Choroid plexus epithelial cell (primary cell): ENCODE data around the gene CCHCR1.
A peak's percentile ranks its signal among the peaks of the same experiment; 100 is the strongest.

Source experiments
- DNase-seq: peaks from one replicate; pipeline ENCODE4 v3.0.0-alpha.2; 2010; ENCODE audit warnings: low read depth
- H3K4me3 ChIP-seq: 2 replicates; pipeline ENCODE4 v1.5.1; 2011; ENCODE audit warnings: low read depth, mild to moderate bottlenecking, control low read depth, low read length, moderate library complexity
- TF ChIP-seq, protein P1 (sequence below): conservative IDR thresholded peaks from 2 replicates; pipeline ENCODE4 v1.5.1; 2011; ENCODE audit warnings: low read depth, mild to moderate bottlenecking, control low read depth, inconsistent platforms, low read length, moderate library complexity

CCHCR1 gene

DNA sequence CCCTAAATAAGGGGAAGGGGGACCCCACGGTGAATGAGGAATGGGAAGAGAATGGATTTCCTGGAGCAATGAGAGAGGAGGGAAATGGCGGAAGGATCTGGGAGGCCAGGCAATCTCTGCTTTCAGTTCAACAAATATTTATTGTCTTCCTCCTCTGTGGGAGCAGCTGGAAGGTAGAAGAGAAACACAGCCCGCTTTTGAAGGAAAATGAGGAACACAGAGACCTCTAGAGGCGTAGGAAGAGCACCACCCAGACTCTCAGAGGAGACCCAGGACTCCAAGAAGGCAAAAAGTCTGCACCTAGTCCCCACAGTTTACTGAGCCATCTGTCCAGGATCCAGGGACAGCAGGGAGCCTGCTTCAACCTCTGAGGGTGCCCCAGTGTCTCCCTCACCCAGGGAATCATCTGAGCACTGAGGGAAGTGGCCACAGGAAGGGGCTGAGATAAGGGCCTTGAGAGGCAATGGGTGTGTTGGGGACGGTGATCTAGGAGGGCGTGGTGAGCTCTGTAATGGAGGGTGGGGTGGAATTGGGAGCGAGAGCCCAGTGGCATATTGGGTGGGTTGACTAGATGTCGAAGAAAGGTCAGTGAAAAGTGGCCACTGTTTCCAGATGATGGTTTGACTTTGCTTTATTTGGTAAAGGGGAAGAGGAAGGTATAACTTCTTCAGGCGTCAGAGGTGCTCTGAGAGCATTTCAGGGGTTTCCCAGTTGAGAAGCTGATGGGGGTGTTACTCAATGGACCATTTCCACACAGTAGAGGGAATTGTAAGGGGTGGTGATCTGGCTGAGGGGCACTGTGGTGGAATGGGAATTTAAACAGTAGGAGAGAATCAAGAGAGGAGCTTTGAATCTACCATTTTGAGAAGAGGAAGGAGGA, 42.4 kb downstream of the CCHCR1 start:
- H3K4me3 ChIP-seq = no peak overlapping the region
- TF ChIP-seq, protein P1, sequence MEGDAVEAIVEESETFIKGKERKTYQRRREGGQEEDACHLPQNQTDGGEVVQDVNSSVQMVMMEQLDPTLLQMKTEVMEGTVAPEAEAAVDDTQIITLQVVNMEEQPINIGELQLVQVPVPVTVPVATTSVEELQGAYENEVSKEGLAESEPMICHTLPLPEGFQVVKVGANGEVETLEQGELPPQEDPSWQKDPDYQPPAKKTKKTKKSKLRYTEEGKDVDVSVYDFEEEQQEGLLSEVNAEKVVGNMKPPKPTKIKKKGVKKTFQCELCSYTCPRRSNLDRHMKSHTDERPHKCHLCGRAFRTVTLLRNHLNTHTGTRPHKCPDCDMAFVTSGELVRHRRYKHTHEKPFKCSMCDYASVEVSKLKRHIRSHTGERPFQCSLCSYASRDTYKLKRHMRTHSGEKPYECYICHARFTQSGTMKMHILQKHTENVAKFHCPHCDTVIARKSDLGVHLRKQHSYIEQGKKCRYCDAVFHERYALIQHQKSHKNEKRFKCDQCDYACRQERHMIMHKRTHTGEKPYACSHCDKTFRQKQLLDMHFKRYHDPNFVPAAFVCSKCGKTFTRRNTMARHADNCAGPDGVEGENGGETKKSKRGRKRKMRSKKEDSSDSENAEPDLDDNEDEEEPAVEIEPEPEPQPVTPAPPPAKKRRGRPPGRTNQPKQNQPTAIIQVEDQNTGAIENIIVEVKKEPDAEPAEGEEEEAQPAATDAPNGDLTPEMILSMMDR = peak; percentile 24
- DNase-seq = peak; percentile 47

DNA sequence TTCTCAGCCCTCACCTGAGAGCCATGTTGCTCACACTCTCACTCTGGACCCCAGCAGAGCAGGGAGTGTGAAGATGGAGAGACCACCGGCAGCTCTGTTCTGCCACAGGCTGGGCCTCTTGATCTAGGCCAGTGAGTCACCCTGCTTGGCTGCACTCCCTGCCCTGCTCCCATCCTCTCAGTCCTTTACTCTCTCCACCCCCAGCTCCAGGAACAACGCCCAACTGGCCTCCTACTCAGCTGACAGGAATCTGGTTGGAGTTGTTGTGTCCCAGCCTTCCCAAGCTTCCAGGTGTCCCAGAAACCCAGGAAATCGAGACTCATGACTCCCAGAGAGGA, 43.1 kb downstream of the CCHCR1 start, which contains the start of gene PSORS1C1:
Gene PSORS1C1 (plus strand): TSS at position 260 of the 338 bp plus-strand sequence. CDS start 14,833 bp downstream, outside the sequence.
- TF ChIP-seq, protein P1 = no peak
- H3K4me3 ChIP-seq = peak within 1 kb of the TSS; percentile 22
- DNase-seq = peak; percentile 89

DNA sequence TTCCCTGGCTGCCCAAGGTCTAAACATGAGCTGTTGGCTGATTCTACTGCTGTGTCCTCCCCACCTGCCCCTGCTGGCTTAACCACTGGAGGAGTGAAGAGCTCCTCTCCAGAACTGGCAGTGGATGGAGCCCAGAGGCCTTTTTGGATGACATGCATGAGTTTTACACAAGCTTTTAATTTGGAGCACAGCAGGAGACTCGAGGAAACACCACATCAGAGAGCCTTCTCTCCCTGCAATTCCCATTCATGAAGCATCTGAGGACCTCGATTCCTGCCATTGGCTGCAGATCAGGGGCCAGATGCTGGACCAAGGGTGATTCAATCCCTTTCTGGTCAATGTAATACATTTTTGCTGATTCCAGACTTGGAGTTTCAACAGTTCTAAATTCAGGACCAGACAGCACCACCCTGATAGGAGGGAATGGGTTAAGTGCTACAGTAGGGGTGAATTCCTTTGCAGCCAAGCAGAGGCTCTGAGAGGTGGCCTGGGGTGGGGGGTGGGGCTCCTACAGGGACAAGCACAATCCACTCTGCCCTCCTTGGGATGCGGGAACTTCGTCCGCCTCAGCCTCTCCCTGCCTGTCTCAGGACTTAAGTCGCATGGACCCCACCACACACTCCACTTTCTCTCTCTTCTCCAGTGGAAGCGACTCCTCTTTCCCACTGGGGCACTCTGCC, 43.6 kb downstream of the CCHCR1 start:
- DNase-seq = peak; percentile 53
- no peak overlapping the region for H3K4me3 ChIP-seq
- TF ChIP-seq, protein P1 = no peak

DNA sequence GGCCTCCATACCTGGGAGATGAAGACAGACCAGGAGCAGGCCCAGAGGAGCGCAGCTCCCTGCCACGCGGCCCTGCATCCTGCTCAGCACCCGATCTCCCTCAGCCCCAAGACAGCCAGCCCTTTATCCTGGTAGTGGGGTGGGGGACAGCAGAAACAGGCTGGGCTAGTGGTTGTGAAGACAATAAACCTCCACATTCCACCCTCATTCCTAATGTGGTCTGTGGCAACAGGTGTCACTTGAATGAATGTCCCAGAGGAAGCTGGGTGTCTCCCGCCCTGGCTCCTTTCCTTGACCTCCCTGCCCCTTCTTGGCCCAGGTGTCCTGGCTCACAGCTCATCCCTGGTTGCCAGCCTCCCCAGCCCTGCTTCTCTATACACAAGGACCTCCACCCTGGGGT, 45.1 kb downstream of the CCHCR1 start, which contains the start of gene C6orf15:
Gene C6orf15 (minus strand): TSS at position 98 of the 400 bp plus-strand sequence. CDS start 20 bp downstream, at position 78.
- DNase-seq = no peak
- TF ChIP-seq, protein P1 = no peak
- H3K4me3 ChIP-seq = no peak within 1 kb of the TSS

DNA sequence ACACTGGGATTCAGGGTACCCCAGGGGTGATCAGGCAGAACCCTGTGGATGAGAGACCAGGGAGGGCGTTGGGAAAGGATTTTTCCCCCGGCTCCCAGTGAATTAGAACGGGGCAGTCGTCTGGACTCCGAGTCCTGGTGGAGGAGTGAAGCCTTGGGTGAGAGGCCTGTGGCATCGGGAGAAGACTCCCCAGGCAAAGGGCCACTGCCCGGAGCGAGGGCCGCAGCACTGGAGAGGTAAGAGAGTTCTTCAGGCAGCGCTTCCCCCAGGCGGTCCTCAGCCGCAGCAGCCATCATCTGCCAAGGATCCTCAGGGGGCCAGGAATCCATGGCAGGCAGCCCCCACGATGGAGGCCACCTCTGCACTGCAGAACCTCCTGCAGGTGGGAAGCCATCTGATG, 45.9 kb downstream of the CCHCR1 start:
- TF ChIP-seq, protein P1 = no peak
- H3K4me3 ChIP-seq = no peak overlapping the region
- no peak for DNase-seq

DNA sequence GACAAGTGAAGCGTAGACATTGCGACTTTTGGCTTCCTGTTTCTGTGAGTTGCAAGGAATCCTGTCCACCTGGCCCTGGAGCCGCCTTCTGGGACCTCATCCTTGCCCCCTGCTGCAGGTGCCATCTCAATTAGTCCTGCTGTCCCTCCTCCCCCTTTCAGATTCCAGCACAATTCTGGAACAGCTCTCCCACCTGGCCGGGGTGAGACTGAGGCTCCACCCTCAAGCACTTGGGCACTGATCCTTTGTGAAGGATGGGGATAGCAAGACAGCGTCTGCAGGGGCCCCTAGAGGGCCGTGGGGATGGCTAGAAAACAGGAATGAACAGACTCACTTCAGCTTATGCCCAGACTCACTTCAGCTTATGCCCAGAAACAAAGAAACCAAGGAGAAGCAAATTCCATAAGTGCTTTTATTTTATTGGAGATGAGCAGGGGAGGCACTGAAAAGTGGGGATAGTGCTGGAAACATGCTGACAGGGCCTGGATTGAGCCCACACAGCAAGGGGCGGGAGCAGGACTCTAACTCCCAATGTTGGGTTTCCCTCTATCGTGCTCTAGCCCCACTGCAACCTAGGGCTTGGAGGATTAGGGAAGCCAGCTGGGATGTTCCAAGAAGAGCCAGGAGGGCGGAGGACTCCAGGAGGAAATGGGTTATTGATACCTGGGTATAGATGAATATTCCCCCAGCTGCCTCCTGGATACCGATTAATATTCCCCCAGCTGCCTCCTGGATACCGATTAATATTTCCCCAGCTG, 46.6 kb downstream of the CCHCR1 start:
- DNase-seq = no peak
- no peak overlapping the region for H3K4me3 ChIP-seq
- TF ChIP-seq, protein P1 = no peak
